Trophoblast cell (in vitro differentiated cells and primary cell): ENCODE measurements around the gene TTC6.

ENCODE experiments used
- DNase-seq, 2 donors: peaks; one replicate each; pipeline ENCODE4 v3.0.0-alpha.2; 2016
- H2AFZ ChIP-seq: 2 replicates; pipeline ENCODE4 v1.6.1; 2013; ENCODE audit warnings: low read length, moderate library complexity, mild to moderate bottlenecking; ENCODE audit not compliant: insufficient read depth, poor library complexity
- H2AK5ac ChIP-seq: 2 replicates; pipeline ENCODE4 v1.6.1; 2013; ENCODE audit warnings: mild to moderate bottlenecking, low read length
- H2BK120ac ChIP-seq: 2 replicates; pipeline ENCODE4 v1.6.1; 2013; ENCODE audit warnings: low read length, mild to moderate bottlenecking, moderate library complexity; ENCODE audit not compliant: insufficient read depth, poor library complexity
- H2BK12ac ChIP-seq: 2 replicates; pipeline ENCODE4 v1.6.1; 2013; ENCODE audit warnings: mild to moderate bottlenecking, low read length, moderate library complexity
- H2BK5ac ChIP-seq: 2 replicates; pipeline ENCODE4 v1.6.1; 2013; ENCODE audit warnings: low read length, low read depth, moderate library complexity, mild to moderate bottlenecking; ENCODE audit not compliant: poor library complexity
- H3K14ac ChIP-seq: 2 replicates; pipeline ENCODE4 v1.6.1; 2013; ENCODE audit warnings: mild to moderate bottlenecking, low read length
- H3K18ac ChIP-seq: 2 replicates; pipeline ENCODE4 v1.6.1; 2013; ENCODE audit warnings: mild to moderate bottlenecking, low read length
- H3K23ac ChIP-seq: 2 replicates; pipeline ENCODE4 v1.6.1; 2013; ENCODE audit warnings: low read length
- H3K27ac ChIP-seq: 2 replicates; pipeline ENCODE4 v1.5.1; 2013; ENCODE audit warnings: low read depth, mild to moderate bottlenecking, inconsistent platforms, low read length, moderate library complexity
- H3K27me3 ChIP-seq: 2 replicates; pipeline ENCODE4 v1.6.1; 2013; ENCODE audit warnings: inconsistent platforms, mild to moderate bottlenecking, low read length, moderate library complexity; ENCODE audit not compliant: insufficient read depth
- H3K36me3 ChIP-seq, 2 experiments: 1 replicate in 1 of 2; 2 replicates in 1 of 2; pipeline ENCODE4 v1.6.1; 2013; ENCODE audit warnings: low read length in 2 of 2, mild to moderate bottlenecking in 2 of 2, moderate library complexity in 1 of 2; ENCODE audit not compliant: insufficient read depth in 2 of 2, control insufficient read depth in 1 of 2
- H3K4ac ChIP-seq: 2 replicates; pipeline ENCODE4 v1.6.1; 2013; ENCODE audit warnings: low read depth, mild to moderate bottlenecking, low read length, moderate library complexity
- H3K4me1 ChIP-seq, 2 experiments: 1 replicate in 1 of 2; 2 replicates in 1 of 2; pipeline ENCODE4 v1.6.1; 2013; ENCODE audit warnings: low read length in 2 of 2, mild to moderate bottlenecking in 2 of 2, moderate library complexity in 1 of 2; ENCODE audit not compliant: insufficient read depth in 2 of 2, control insufficient read depth in 1 of 2
- H3K4me2 ChIP-seq: 2 replicates; pipeline ENCODE4 v1.6.1; 2013; ENCODE audit warnings: inconsistent platforms, mild to moderate bottlenecking, low read length, moderate library complexity
- H3K4me3 ChIP-seq: 2 replicates; pipeline ENCODE4 v1.5.1; 2013; ENCODE audit warnings: mild to moderate bottlenecking, low read depth, low read length, inconsistent platforms
- H3K79me1 ChIP-seq: one replicate; pipeline ENCODE4 v1.6.1; 2013; ENCODE audit warnings: low read length
- H3K79me2 ChIP-seq: 2 replicates; pipeline ENCODE4 v1.6.1; 2013; ENCODE audit warnings: low read length, mild to moderate bottlenecking; ENCODE audit not compliant: control insufficient read depth, insufficient read depth, poor library complexity
- H3K9ac ChIP-seq: 2 replicates; pipeline ENCODE4 v1.6.1; 2013; ENCODE audit warnings: mild to moderate bottlenecking, low read length
- H3K9me3 ChIP-seq: 2 replicates; pipeline ENCODE4 v1.6.1; 2013; ENCODE audit warnings: low read depth, mild to moderate bottlenecking, control low read depth, inconsistent platforms, low read length; ENCODE audit not compliant: insufficient read depth
- H4K12ac ChIP-seq: 2 replicates; pipeline ENCODE4 v1.6.1; 2013; ENCODE audit warnings: low read depth, mild to moderate bottlenecking, low read length, moderate library complexity
- H4K8ac ChIP-seq: 2 replicates; pipeline ENCODE4 v1.6.1; 2013; ENCODE audit warnings: low read depth, mild to moderate bottlenecking, low read length, moderate library complexity
- H4K91ac ChIP-seq: one replicate; pipeline ENCODE4 v1.6.1; 2013; ENCODE audit warnings: low read depth, mild to moderate bottlenecking, low read length, moderate library complexity
- WGBS: extraction: QIAGEN DNeasy Blood & Tissue Kit; methylation state at CpG from one replicate; pipeline ENCODE4 v1.1.7; 2013; ENCODE audit warnings: missing lambda C conversion rate; ENCODE audit not compliant: insufficient read length, insufficient coverage; ENCODE audit errors: extremely low coverage; 5-methylcytosine and 5-hydroxymethylcytosine counted together

Gene TTC6

GRCh38 chr14:37588667-37588955 lies 6.8 kb upstream of the TTC6 start:
- Histone ChIP-seq H3K4me1 (peaks cover 16 to 21% of the 10 kb centered on the region in 2 experiments), H3K79me1 (no peaks in the 10 kb centered on the region), H3K18ac (no peak overlapping the region), H3K4me3 (no peak overlapping the region), H3K14ac (no peak overlapping the region), H4K12ac (no peak overlapping the region), H4K8ac (no peak overlapping the region), H3K9me3 (peaks cover 16% of the 10 kb centered on the region), H3K4ac (no peak overlapping the region), H4K91ac (no peak overlapping the region), H2AFZ (no peak overlapping the region), H3K79me2 (no peaks in the 10 kb centered on the region), H3K4me2 (no peak overlapping the region), H2BK12ac (no peak overlapping the region), H2BK120ac (no peak overlapping the region), H3K27me3 (peaks cover 69% of the 10 kb centered on the region), H3K27ac (no peak overlapping the region), H3K9ac (no peak overlapping the region), H2BK5ac (no peak overlapping the region), H2AK5ac (no peak overlapping the region), H3K36me3 (no peaks in the 10 kb centered on the region), H3K23ac (no peak overlapping the region)
- WGBS, result no CpG with 5 or more reads among the region's 6 CpGs
- DNase-seq, result no peak

- Histone ChIP-seq H4K12ac (no peak overlapping the region), H3K27ac (no peak overlapping the region), H2AFZ (no peak overlapping the region), H2BK5ac (no peak overlapping the region), H3K4me2 (no peak overlapping the region), H3K9ac (no peak overlapping the region), H3K79me1 (no peaks in the 10 kb centered on the region), H3K4me1 (peaks cover 13 to 17% of the 10 kb centered on the region in 2 experiments), H3K9me3 (peaks cover 16% of the 10 kb centered on the region), H3K18ac (no peak overlapping the region), H3K27me3 (peaks cover 64% of the 10 kb centered on the region), H3K14ac (no peak overlapping the region), H3K4ac (no peak overlapping the region), H2AK5ac (no peak overlapping the region), H3K4me3 (no peak overlapping the region), H2BK120ac (no peak overlapping the region), H3K23ac (no peak overlapping the region), H3K36me3 (no peaks in the 10 kb centered on the region), H4K8ac (no peak overlapping the region), H2BK12ac (no peak overlapping the region), H4K91ac (no peak overlapping the region), H3K79me2 (no peaks in the 10 kb centered on the region)
- WGBS, result no CpG with 5 or more reads among the region's 16 CpGs
- DNase-seq, result no peak
Measured at GRCh38 chr14:37588956-37589714, 6.3 kb upstream of the TTC6 start.

- H4K12ac ChIP-seq, result no peak overlapping the region
- no peaks in the 10 kb centered on the region for H3K36me3 ChIP-seq
- H4K8ac ChIP-seq, result no peak overlapping the region
- peaks cover 16% of the 10 kb centered on the region in 2 experiments for H3K4me1 ChIP-seq
- H3K4me3 ChIP-seq, result no peak overlapping the region
- DNase-seq, result no peak
- no peak overlapping the region for H2AFZ ChIP-seq
- H3K27me3 ChIP-seq, result peaks cover 63% of the 10 kb centered on the region
- H3K79me2 ChIP-seq, result no peaks in the 10 kb centered on the region
- no peak overlapping the region for H2BK5ac ChIP-seq
- H2BK120ac ChIP-seq, result no peak overlapping the region
- H3K79me1 ChIP-seq, result no peaks in the 10 kb centered on the region
- no peak overlapping the region for H3K23ac ChIP-seq
- no peak overlapping the region for H4K91ac ChIP-seq
- peaks cover 16% of the 10 kb centered on the region for H3K9me3 ChIP-seq
- H2BK12ac ChIP-seq, result no peak overlapping the region
- H3K9ac ChIP-seq, result no peak overlapping the region
- no CpG with 5 or more reads among the region's 6 CpGs for WGBS
- no peak overlapping the region for H3K14ac ChIP-seq
- H3K4ac ChIP-seq, result no peak overlapping the region
- no peak overlapping the region for H2AK5ac ChIP-seq
- no peak overlapping the region for H3K18ac ChIP-seq
- no peak overlapping the region for H3K27ac ChIP-seq
- H3K4me2 ChIP-seq, result no peak overlapping the region
Measured at GRCh38 chr14:37589715-37590427, 5.6 kb upstream of the TTC6 start.

GRCh38 chr14:37590428-37591139 lies 4.8 kb upstream of the TTC6 start:
- Histone ChIP-seq H2AFZ (no peak overlapping the region), H3K4ac (no peak overlapping the region), H3K79me1 (no peaks in the 10 kb centered on the region), H4K8ac (no peak overlapping the region), H2AK5ac (no peak overlapping the region), H3K9ac (no peak overlapping the region), H4K12ac (no peak overlapping the region), H2BK5ac (no peak overlapping the region), H3K36me3 (no peaks in the 10 kb centered on the region), H2BK120ac (no peak overlapping the region), H3K14ac (no peak overlapping the region), H3K79me2 (no peaks in the 10 kb centered on the region), H3K27ac (no peak overlapping the region), H3K4me3 (no peak overlapping the region), H3K9me3 (peaks cover 12% of the 10 kb centered on the region), H3K18ac (no peak overlapping the region), H3K23ac (no peak overlapping the region), H2BK12ac (no peak overlapping the region), H3K4me2 (no peak overlapping the region), H4K91ac (no peak overlapping the region), H3K4me1 (peaks cover 16% of the 10 kb centered on the region in 2 experiments), H3K27me3 (peaks cover 59% of the 10 kb centered on the region)
- DNase-seq, result no peak
- WGBS, result no CpG with 5 or more reads among the region's 4 CpGs
